ENCODE results near the gene MYO1B. TPM values are rescaled to one million over a fixed set of nuclear protein-coding genes. Genes with fewer than 3 reads are reported as not detected.

Gene MYO1B
- total and polyA plus RNA-seq, 8 donors, result 136 to 305 (median 197) TPM

GRCh38 chr2:191228861-191229260 is 16.3 kb upstream of the MYO1B start:
- no peak for TF ChIP-seq CTCF (IDR thresholded peaks at IDR 0.05)
- Histone ChIP-seq H3K27me3 (no peaks in the 10 kb centered on the region), H3K36me3 (no peaks in the 10 kb centered on the region), H3K27ac (no peak overlapping the region), H3K4me1 (peaks cover 4 to 5% of the 10 kb centered on the region in 2 donors), H3K4me3 (no peak overlapping the region), H3K9me3 (no peaks in the 10 kb centered on the region)
- no peak for DNase-seq
- intact Hi-C loops (cut with DNase I), result no loop called here
- ATAC-seq, result no peak

GRCh38 chr2:191230174-191230573 is 15.0 kb upstream of the MYO1B start:
- no peaks in the 10 kb centered on the region for H3K9me3 ChIP-seq
- no peaks in the 10 kb centered on the region for H3K27me3 ChIP-seq
- intact Hi-C loops (cut with DNase I), result no loop called here
- H3K27ac ChIP-seq, result peak overlapping the region; percentile 43 to 64
- no peak for TF ChIP-seq CTCF (IDR thresholded peaks at IDR 0.05)
- DNase-seq, result no peak
- no peaks in the 10 kb centered on the region for H3K36me3 ChIP-seq
- ATAC-seq, result peak; percentile 77
- H3K4me1 ChIP-seq, result peaks cover 4 to 5% of the 10 kb centered on the region in 2 donors
- no peak overlapping the region for H3K4me3 ChIP-seq

GRCh38 chr2:191231995-191232394 is 13.2 kb upstream of the MYO1B start:
- peak in 1 of 4 donors; percentile 58 for DNase-seq
- peak; percentile 54 for ATAC-seq
- intact Hi-C loops (cut with DNase I), result no loop called here
- no peaks in the 10 kb centered on the region for H3K36me3 ChIP-seq
- H3K4me3 ChIP-seq, result no peak overlapping the region
- H3K9me3 ChIP-seq, result no peaks in the 10 kb centered on the region
- H3K4me1 ChIP-seq, result peaks cover 4 to 5% of the 10 kb centered on the region in 2 donors
- peak overlapping the region; percentile 4 to 33 for H3K27ac ChIP-seq
- peak in 1 of 2 donors; percentile 40 for TF ChIP-seq CTCF (IDR thresholded peaks at IDR 0.05)
- H3K27me3 ChIP-seq, result no peaks in the 10 kb centered on the region

GRCh38 chr2:191233533-191233932 is 11.7 kb upstream of the MYO1B start:
- peaks cover 4 to 5% of the 10 kb centered on the region in 2 donors for H3K4me1 ChIP-seq
- H3K36me3 ChIP-seq, result no peaks in the 10 kb centered on the region
- ATAC-seq (no peak), DNase-seq (no peak)
- no peaks in the 10 kb centered on the region for H3K27me3 ChIP-seq
- intact Hi-C loops (cut with DNase I), result no loop called here
- TF ChIP-seq CTCF (IDR thresholded peaks at IDR 0.05), result no peak
- H3K9me3 ChIP-seq, result no peaks in the 10 kb centered on the region
- no peak overlapping the region for H3K27ac ChIP-seq
- no peak overlapping the region for H3K4me3 ChIP-seq

- DNase-seq (peak in 1 of 4 donors; percentile 32), ATAC-seq (no peak)
- no peaks in the 10 kb centered on the region for H3K36me3 ChIP-seq
- intact Hi-C loops (cut with DNase I), result no loop called here
- peaks cover 4 to 5% of the 10 kb centered on the region in 2 donors for H3K4me1 ChIP-seq
- H3K27ac ChIP-seq, result no peak overlapping the region
- H3K9me3 ChIP-seq, result no peaks in the 10 kb centered on the region
- TF ChIP-seq CTCF (IDR thresholded peaks at IDR 0.05), result no peak
- H3K27me3 ChIP-seq, result no peaks in the 10 kb centered on the region
- no peak overlapping the region for H3K4me3 ChIP-seq
Measured at GRCh38 chr2:191234376-191234775, 10.8 kb upstream of the MYO1B start.

All from left lung (tissue), 10 donors.